Measurements from ENCODE around the gene ALKBH2. TPM values are rescaled to one million over a fixed set of nuclear protein-coding genes. Genes with fewer than 3 reads are reported as not detected.

ALKBH2 gene
- total and polyA plus RNA-seq, 2 of the 8 experiments (the other 6 are each of a cell fraction or from before 2014, with no cell fraction given): 19.1 to 22.5 TPM

- TF ChIP-seq CHD7 (IDR thresholded peaks at IDR 0.05; ENCODE audit: insufficient replicate concordance, low read length) (no peak), BCL11A (IDR thresholded peaks at IDR 0.05; ENCODE audit: low read depth in 2 of 2, low read length in 2 of 2) (no peak), EGR1 (IDR thresholded peaks at IDR 0.05; ENCODE audit: borderline replicate concordance, low read depth, low read length) (no peak), ATF2 (IDR thresholded peaks at IDR 0.05; ENCODE audit: low read length) (no peak), RNF2 (IDR thresholded peaks at IDR 0.05; ENCODE audit: borderline replicate concordance, low read depth, low read length, missing control alignments, poor library complexity, severe bottlenecking) (no peak)
These were observed 11.9 kb upstream of the ALKBH2 start (continued) for GRCh38 chr12:109105176-109105575.

All from H1 (cell line).